ENCODE results near the gene EGLN3. TPM values are rescaled to one million over a fixed set of nuclear protein-coding genes. Genes with fewer than 3 reads are reported as not detected.

The EGLN3 gene
- total RNA-seq, 4 donors from 2014 or later = 9.4 to 15.7 (median 13.5) TPM

DNA sequence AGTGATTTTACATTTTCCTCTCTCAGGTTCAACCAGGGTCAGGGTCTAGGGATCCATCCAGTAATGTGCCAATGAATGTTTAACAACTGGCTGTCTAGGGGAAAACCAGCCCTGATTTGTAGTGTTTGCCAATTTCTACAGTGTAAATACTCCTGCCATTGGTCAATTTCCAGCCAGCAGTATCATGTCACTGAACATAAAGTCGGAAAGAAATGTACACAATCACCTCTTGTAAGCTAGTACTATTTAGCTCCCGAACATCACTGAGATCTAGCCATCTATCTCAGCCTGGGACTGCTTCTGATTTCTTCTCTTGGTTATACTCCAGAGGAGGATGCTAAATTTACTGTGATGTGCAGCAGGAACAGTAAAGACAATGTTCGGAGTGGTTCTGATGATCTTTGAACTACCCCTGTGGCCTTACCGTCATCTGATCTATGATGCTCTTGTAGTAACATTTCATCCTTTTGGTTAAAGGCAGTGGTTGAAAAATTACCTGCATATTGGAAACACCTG lies 36.7 kb upstream of the EGLN3 start:
- in situ Hi-C loops (cut with MboI; ENCODE audit: low sequenced_read_pairs in 4 of 4) (no loop called here), intact Hi-C loops (cut with DNase I; ENCODE audit: low total_unique reads) (no loop called here)
- TF ChIP-seq POLR2A (IDR thresholded peaks at IDR 0.05) (no peak), CTCF (IDR thresholded peaks at IDR 0.05 in 4 of 5, conservative IDR thresholded peaks at IDR 0.05 in 1 of 5) (no peak)
- Histone ChIP-seq H3K27ac (no peak overlapping the region), H3K27me3 (no peaks in the 10 kb centered on the region), H3K36me3 (no peaks in the 10 kb centered on the region), H3K4me3 (no peak overlapping the region), H3K4me1 (no peaks in the 10 kb centered on the region), H3K9me3 (no peaks in the 10 kb centered on the region)
- DNase-seq (no peak), ATAC-seq (no peak)

DNA sequence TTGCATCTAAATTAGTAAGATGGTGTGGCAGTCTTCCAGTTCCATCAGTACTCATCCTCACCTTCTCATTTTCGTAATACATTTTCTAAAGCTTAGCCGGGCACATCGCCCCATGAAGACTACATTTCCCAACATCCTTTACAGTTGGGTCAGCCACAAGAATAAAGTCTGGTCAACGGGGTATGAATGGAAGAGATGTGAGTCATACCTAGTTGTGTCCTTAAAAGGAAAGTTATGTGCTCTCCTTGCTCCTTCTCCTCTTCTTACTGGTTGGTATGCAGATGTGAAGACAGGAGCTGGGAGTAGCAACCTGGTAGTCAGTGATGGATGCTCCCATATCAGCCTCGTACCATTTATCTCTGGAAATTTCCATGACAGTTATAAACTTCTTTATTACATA lies 35.9 kb upstream of the EGLN3 start:
- H3K9me3 ChIP-seq = no peaks in the 10 kb centered on the region
- no peak for DNase-seq
- H3K36me3 ChIP-seq = no peaks in the 10 kb centered on the region
- in situ Hi-C loops (cut with MboI; ENCODE audit: low sequenced_read_pairs in 4 of 4) = no loop called here
- TF ChIP-seq CTCF (IDR thresholded peaks at IDR 0.05 in 4 of 5, conservative IDR thresholded peaks at IDR 0.05 in 1 of 5) = no peak
- no peak for TF ChIP-seq POLR2A (IDR thresholded peaks at IDR 0.05)
- H3K4me1 ChIP-seq = no peaks in the 10 kb centered on the region
- no peak for ATAC-seq
- intact Hi-C loops (cut with DNase I; ENCODE audit: low total_unique reads) = no loop called here
- H3K27ac ChIP-seq = no peak overlapping the region
- H3K27me3 ChIP-seq = no peaks in the 10 kb centered on the region
- no peak overlapping the region for H3K4me3 ChIP-seq

GRCh38 chr14:33985242-33985641 lies 34.4 kb upstream of the EGLN3 start:
- ATAC-seq = no peak
- intact Hi-C loops (cut with DNase I; ENCODE audit: low total_unique reads) = no loop called here

DNA sequence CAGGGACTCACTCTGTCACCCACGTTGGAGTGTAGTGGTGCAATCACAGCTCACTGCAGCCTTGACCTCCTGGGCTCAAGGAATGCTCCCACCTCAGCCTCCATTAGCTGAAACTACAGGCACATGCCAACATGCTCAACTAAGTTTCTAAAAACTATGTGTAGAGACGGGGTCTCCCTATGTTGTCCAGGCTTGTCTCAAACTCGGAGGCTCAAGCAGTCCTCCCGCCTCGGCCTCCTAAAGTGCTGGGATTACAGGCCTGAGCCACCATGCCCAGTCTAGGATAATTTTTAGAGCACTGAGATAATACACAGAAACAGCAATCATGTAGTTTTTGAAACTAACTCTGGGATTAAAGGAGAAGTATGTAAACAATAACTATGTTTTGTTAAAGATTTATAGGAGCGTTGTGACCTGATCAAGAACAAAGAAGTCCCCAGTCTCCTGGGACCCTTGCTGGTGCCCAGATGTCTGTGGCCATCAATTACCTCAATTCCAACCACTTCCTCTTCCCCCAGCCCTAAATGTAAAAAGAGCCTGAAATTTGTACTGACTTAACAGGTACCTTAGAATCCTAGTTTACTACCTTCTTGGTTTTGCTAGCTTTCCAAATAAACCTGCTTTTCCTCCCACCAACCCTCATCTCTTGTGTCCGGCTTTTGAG lies 28.9 kb upstream of the EGLN3 start:
- TF ChIP-seq CTCF (IDR thresholded peaks at IDR 0.05 in 4 of 5, conservative IDR thresholded peaks at IDR 0.05 in 1 of 5) (no peak), POLR2A (IDR thresholded peaks at IDR 0.05) (no peak)
- DNase-seq (no peak), ATAC-seq (no peak)
- intact Hi-C loops (cut with DNase I; ENCODE audit: low total_unique reads) (no loop called here), in situ Hi-C loops (cut with MboI; ENCODE audit: low sequenced_read_pairs in 4 of 4) (no loop called here)
- H3K4me1 ChIP-seq = no peaks in the 10 kb centered on the region
- no peak overlapping the region for H3K4me3 ChIP-seq
- no peak overlapping the region for H3K27ac ChIP-seq
- no peaks in the 10 kb centered on the region for H3K36me3 ChIP-seq
- H3K9me3 ChIP-seq = no peaks in the 10 kb centered on the region
- no peaks in the 10 kb centered on the region for H3K27me3 ChIP-seq

More at GRCh38 chr14:33985242-33985641, 34.4 kb upstream of the EGLN3 start:
- H3K27ac ChIP-seq = no peak overlapping the region
- no peaks in the 10 kb centered on the region for H3K9me3 ChIP-seq
- TF ChIP-seq POLR2A (IDR thresholded peaks at IDR 0.05) = no peak
- no peak for TF ChIP-seq CTCF (IDR thresholded peaks at IDR 0.05 in 4 of 5, conservative IDR thresholded peaks at IDR 0.05 in 1 of 5)
- no peaks in the 10 kb centered on the region for H3K36me3 ChIP-seq
- in situ Hi-C loops (cut with MboI; ENCODE audit: low sequenced_read_pairs in 4 of 4) = no loop called here
- H3K27me3 ChIP-seq = no peaks in the 10 kb centered on the region
- no peak for DNase-seq
- no peaks in the 10 kb centered on the region for H3K4me1 ChIP-seq
- no peak overlapping the region for H3K4me3 ChIP-seq
